Trophoblast cell (in vitro differentiated cells and primary cell): ENCODE data around the gene MVB12A.

Source experiments
- DNase-seq, 2 donors: peaks; one replicate each; pipeline ENCODE4 v3.0.0-alpha.2; 2016
- H2AFZ ChIP-seq: 2 replicates; pipeline ENCODE4 v1.6.1; 2013; ENCODE audit warnings: low read length, moderate library complexity, mild to moderate bottlenecking; ENCODE audit not compliant: insufficient read depth, poor library complexity
- H2AK5ac ChIP-seq: 2 replicates; pipeline ENCODE4 v1.6.1; 2013; ENCODE audit warnings: mild to moderate bottlenecking, low read length
- H2BK120ac ChIP-seq: 2 replicates; pipeline ENCODE4 v1.6.1; 2013; ENCODE audit warnings: low read length, mild to moderate bottlenecking, moderate library complexity; ENCODE audit not compliant: insufficient read depth, poor library complexity
- H2BK12ac ChIP-seq: 2 replicates; pipeline ENCODE4 v1.6.1; 2013; ENCODE audit warnings: mild to moderate bottlenecking, low read length, moderate library complexity
- H2BK5ac ChIP-seq: 2 replicates; pipeline ENCODE4 v1.6.1; 2013; ENCODE audit warnings: low read length, low read depth, moderate library complexity, mild to moderate bottlenecking; ENCODE audit not compliant: poor library complexity
- H3K14ac ChIP-seq: 2 replicates; pipeline ENCODE4 v1.6.1; 2013; ENCODE audit warnings: mild to moderate bottlenecking, low read length
- H3K18ac ChIP-seq: 2 replicates; pipeline ENCODE4 v1.6.1; 2013; ENCODE audit warnings: mild to moderate bottlenecking, low read length
- H3K23ac ChIP-seq: 2 replicates; pipeline ENCODE4 v1.6.1; 2013; ENCODE audit warnings: low read length
- H3K27ac ChIP-seq: 2 replicates; pipeline ENCODE4 v1.5.1; 2013; ENCODE audit warnings: low read depth, mild to moderate bottlenecking, inconsistent platforms, low read length, moderate library complexity
- H3K27me3 ChIP-seq: 2 replicates; pipeline ENCODE4 v1.6.1; 2013; ENCODE audit warnings: inconsistent platforms, mild to moderate bottlenecking, low read length, moderate library complexity; ENCODE audit not compliant: insufficient read depth
- H3K36me3 ChIP-seq, 2 experiments: 1 replicate in 1 of 2; 2 replicates in 1 of 2; pipeline ENCODE4 v1.6.1; 2013; ENCODE audit warnings: low read length in 2 of 2, mild to moderate bottlenecking in 2 of 2, moderate library complexity in 1 of 2; ENCODE audit not compliant: insufficient read depth in 2 of 2, control insufficient read depth in 1 of 2
- H3K4ac ChIP-seq: 2 replicates; pipeline ENCODE4 v1.6.1; 2013; ENCODE audit warnings: low read depth, mild to moderate bottlenecking, low read length, moderate library complexity
- H3K4me1 ChIP-seq, 2 experiments: 1 replicate in 1 of 2; 2 replicates in 1 of 2; pipeline ENCODE4 v1.6.1; 2013; ENCODE audit warnings: low read length in 2 of 2, mild to moderate bottlenecking in 2 of 2, moderate library complexity in 1 of 2; ENCODE audit not compliant: insufficient read depth in 2 of 2, control insufficient read depth in 1 of 2
- H3K4me2 ChIP-seq: 2 replicates; pipeline ENCODE4 v1.6.1; 2013; ENCODE audit warnings: inconsistent platforms, mild to moderate bottlenecking, low read length, moderate library complexity
- H3K4me3 ChIP-seq: 2 replicates; pipeline ENCODE4 v1.5.1; 2013; ENCODE audit warnings: mild to moderate bottlenecking, low read depth, low read length, inconsistent platforms
- H3K79me1 ChIP-seq: one replicate; pipeline ENCODE4 v1.6.1; 2013; ENCODE audit warnings: low read length
- H3K79me2 ChIP-seq: 2 replicates; pipeline ENCODE4 v1.6.1; 2013; ENCODE audit warnings: low read length, mild to moderate bottlenecking; ENCODE audit not compliant: control insufficient read depth, insufficient read depth, poor library complexity
- H3K9ac ChIP-seq: 2 replicates; pipeline ENCODE4 v1.6.1; 2013; ENCODE audit warnings: mild to moderate bottlenecking, low read length
- H3K9me3 ChIP-seq: 2 replicates; pipeline ENCODE4 v1.6.1; 2013; ENCODE audit warnings: low read depth, mild to moderate bottlenecking, control low read depth, inconsistent platforms, low read length; ENCODE audit not compliant: insufficient read depth
- H4K12ac ChIP-seq: 2 replicates; pipeline ENCODE4 v1.6.1; 2013; ENCODE audit warnings: low read depth, mild to moderate bottlenecking, low read length, moderate library complexity
- H4K8ac ChIP-seq: 2 replicates; pipeline ENCODE4 v1.6.1; 2013; ENCODE audit warnings: low read depth, mild to moderate bottlenecking, low read length, moderate library complexity
- H4K91ac ChIP-seq: one replicate; pipeline ENCODE4 v1.6.1; 2013; ENCODE audit warnings: low read depth, mild to moderate bottlenecking, low read length, moderate library complexity
- WGBS: extraction: QIAGEN DNeasy Blood & Tissue Kit; methylation state at CpG from one replicate; pipeline ENCODE4 v1.1.7; 2013; ENCODE audit warnings: missing lambda C conversion rate; ENCODE audit not compliant: insufficient read length, insufficient coverage; ENCODE audit errors: extremely low coverage; 5-methylcytosine and 5-hydroxymethylcytosine counted together

Gene MVB12A

DNA sequence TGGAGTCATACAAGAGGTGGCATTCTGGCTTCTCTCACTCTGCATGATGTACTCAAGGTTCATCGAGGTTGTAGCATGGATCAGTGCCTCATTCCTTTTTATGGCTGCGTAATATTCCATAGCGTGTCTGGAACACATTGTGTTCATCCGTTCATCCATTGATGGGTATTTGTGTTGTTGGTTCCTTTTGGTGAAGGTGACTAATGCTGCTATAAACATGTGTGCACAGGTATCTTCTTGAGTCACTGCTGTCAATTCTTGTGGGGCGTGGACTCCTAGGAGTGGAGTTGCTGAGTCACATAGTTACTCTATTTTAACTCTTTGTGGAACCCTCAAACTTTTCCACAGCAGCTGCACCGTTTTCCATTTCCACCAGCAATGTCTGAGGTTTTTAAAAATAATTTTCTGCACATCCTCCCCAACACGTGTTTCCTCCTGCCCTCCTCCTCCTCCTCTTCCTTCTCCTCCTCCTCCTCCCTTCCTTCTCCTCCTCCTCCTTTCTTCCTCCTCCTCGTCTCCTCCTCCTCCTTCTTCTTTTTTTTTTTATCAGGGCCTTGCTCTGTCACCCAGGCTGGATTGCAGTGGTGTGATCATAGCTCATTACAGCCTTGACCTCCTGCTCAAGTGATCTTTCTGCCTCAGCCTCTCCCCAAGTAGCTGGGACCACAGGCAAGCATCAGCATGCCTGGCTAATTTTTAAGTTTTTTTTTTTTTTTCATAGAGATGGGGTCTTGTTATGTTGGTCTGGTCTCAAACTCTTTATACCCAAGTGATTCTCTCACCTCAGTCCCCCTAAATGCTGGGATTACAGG lies 30.6 kb downstream of the MVB12A start:
- Histone ChIP-seq H3K79me2 (no peaks in the 10 kb centered on the region), H4K12ac (no peak overlapping the region), H4K8ac (no peak overlapping the region), H3K4me3 (no peak overlapping the region), H3K23ac (no peak overlapping the region), H3K9me3 (peaks cover 10% of the 10 kb centered on the region), H3K36me3 (no peaks in the 10 kb centered on the region), H3K4me1 (peaks cover 0 to 2% of the 10 kb centered on the region in 2 experiments), H3K9ac (no peak overlapping the region), H3K27me3 (peaks cover 27% of the 10 kb centered on the region), H2BK12ac (no peak overlapping the region), H3K27ac (no peak overlapping the region), H2BK5ac (no peak overlapping the region), H2AK5ac (no peak overlapping the region), H3K14ac (no peak overlapping the region), H4K91ac (no peak overlapping the region), H3K18ac (no peak overlapping the region), H3K4ac (no peak overlapping the region), H2AFZ (no peak overlapping the region), H3K79me1 (no peaks in the 10 kb centered on the region), H3K4me2 (no peak overlapping the region), H2BK120ac (no peak overlapping the region)
- WGBS: no CpG with 5 or more reads among the region's 8 CpGs
- peak; percentile 60 to 83 for DNase-seq

DNA sequence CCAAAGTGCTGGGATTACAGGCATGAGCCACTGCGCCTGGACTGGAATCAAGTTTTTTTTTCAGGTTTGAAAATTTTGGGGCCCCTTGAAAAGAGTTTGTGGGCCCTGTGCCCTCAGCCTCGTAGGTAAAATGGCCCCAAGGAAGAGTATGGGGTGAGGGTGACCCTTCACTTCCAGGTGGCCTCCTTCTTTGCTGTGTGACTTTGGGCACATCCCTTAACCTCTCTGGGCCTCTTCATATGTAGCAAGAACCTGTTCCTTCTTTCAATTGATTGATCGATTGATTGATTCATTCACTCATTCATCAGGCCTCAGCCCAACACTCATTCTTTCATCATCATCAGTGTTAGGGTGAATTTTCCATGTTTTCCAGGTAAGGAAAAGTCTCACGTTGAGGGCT lies 32.0 kb downstream of the MVB12A start:
- H3K4me1 ChIP-seq: peaks cover 0 to 2% of the 10 kb centered on the region in 2 experiments
- peaks cover 37% of the 10 kb centered on the region for H3K27me3 ChIP-seq
- no peak overlapping the region for H3K9ac ChIP-seq
- no peak overlapping the region for H3K4me2 ChIP-seq
- no peak overlapping the region for H3K4me3 ChIP-seq
- no peak overlapping the region for H4K12ac ChIP-seq
- no peak overlapping the region for H2AK5ac ChIP-seq
- no peak overlapping the region for H2BK120ac ChIP-seq
- H3K27ac ChIP-seq: no peak overlapping the region
- no peak overlapping the region for H4K91ac ChIP-seq
- no peak overlapping the region for H2BK12ac ChIP-seq
- no peak overlapping the region for H2AFZ ChIP-seq
- H3K36me3 ChIP-seq: no peaks in the 10 kb centered on the region
- WGBS: no CpG with 5 or more reads among the region's 4 CpGs
- H3K79me2 ChIP-seq: no peaks in the 10 kb centered on the region
- H2BK5ac ChIP-seq: no peak overlapping the region
- H4K8ac ChIP-seq: no peak overlapping the region
- no peak overlapping the region for H3K14ac ChIP-seq
- no peaks in the 10 kb centered on the region for H3K79me1 ChIP-seq
- H3K9me3 ChIP-seq: peaks cover 15% of the 10 kb centered on the region
- no peak overlapping the region for H3K23ac ChIP-seq
- no peak for DNase-seq
- no peak overlapping the region for H3K4ac ChIP-seq
- no peak overlapping the region for H3K18ac ChIP-seq

DNA sequence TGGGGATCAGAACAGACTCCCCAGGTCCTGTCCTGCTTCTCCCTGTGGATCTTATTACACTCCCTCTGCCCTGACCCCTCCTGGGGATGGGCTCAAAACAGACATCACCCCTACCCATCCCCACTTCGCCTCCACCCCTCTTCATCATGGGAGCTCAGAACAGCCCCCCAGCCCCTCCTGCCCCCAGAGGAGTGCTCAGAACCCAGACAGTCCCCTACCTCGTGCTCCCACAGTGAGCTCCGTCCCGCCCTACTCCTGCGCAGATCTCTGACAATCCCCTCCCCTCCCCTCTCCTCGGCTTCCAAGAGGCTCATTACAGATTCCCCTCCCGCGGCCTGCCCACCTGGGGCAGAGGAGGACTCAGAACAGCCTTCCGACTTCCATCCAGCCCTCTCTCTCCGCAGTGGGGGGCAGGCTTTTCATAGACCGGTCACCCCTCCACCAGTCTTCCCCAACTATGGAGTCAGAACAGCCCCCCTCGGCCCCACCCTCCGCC lies 34.8 kb downstream of the MVB12A start:
- Histone ChIP-seq H3K4me1 (no peaks in the 10 kb centered on the region), H3K79me2 (no peaks in the 10 kb centered on the region), H3K14ac (no peak overlapping the region), H2BK12ac (no peak overlapping the region), H2BK120ac (no peak overlapping the region), H3K27me3 (peaks cover 20% of the 10 kb centered on the region), H3K4me3 (no peak overlapping the region), H3K36me3 (no peaks in the 10 kb centered on the region), H2AK5ac (no peak overlapping the region), H3K4ac (no peak overlapping the region), H3K23ac (peak overlapping the region; percentile 71), H2AFZ (no peak overlapping the region), H3K9me3 (peaks cover 15% of the 10 kb centered on the region), H3K27ac (no peak overlapping the region), H3K18ac (no peak overlapping the region), H2BK5ac (no peak overlapping the region), H3K79me1 (no peaks in the 10 kb centered on the region), H4K8ac (no peak overlapping the region), H4K91ac (no peak overlapping the region), H3K9ac (no peak overlapping the region), H4K12ac (no peak overlapping the region), H3K4me2 (no peak overlapping the region)
- DNase-seq: no peak
- no CpG with 5 or more reads among the region's 13 CpGs for WGBS

DNA sequence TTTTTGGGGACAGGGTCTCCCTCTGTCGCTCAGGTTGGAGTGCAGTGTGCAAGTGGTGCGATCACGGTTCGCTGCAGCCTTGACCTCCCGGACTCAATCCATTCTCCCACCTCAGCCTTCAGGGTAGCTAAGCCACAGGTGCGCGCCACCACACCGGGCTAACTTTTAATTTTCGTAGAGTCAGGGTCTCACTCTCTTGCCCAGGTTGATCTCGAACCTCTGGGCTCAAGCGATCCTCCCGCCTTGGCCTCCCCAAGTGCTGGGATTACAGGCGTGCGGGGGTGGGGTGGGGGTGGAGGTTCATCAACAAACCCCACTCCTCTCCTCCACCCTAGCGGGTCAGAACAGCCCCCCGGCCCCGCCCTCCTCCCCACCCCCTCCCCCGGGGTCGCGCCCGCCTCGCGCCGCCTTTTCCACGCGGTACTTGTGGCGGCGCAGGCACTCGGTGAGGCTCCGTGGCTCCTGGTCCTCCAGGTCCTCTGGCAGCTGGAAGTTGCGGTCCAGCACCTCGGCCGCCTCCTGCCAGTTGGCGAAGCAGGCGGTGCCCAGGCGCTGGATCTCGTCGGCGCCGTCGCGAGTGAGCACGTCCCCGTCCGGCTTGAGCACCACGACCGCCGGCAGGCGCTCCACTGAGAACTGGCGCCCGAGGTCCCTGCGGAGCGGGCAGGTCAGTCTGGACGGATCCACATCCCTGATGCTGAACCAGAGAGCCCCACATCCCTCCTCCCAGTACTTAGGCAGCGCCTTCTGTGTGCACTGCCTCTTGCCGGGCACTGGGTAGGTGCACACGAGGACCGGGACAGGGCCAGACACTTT lies 35.7 kb downstream of the MVB12A start:
- Histone ChIP-seq H3K36me3 (no peaks in the 10 kb centered on the region), H3K79me1 (no peaks in the 10 kb centered on the region), H2AFZ (no peak overlapping the region), H4K8ac (no peak overlapping the region), H2BK12ac (no peak overlapping the region), H3K4me1 (no peaks in the 10 kb centered on the region), H3K23ac (no peak overlapping the region), H3K18ac (no peak overlapping the region), H2BK120ac (no peak overlapping the region), H3K79me2 (no peaks in the 10 kb centered on the region), H3K4ac (no peak overlapping the region), H3K9me3 (peaks cover 15% of the 10 kb centered on the region), H3K14ac (no peak overlapping the region), H3K27ac (no peak overlapping the region), H4K91ac (no peak overlapping the region), H3K9ac (no peak overlapping the region), H4K12ac (no peak overlapping the region), H2BK5ac (no peak overlapping the region), H3K4me2 (no peak overlapping the region), H3K27me3 (peaks cover 20% of the 10 kb centered on the region), H2AK5ac (no peak overlapping the region), H3K4me3 (no peak overlapping the region)
- no CpG with 5 or more reads among the region's 58 CpGs for WGBS
- no peak for DNase-seq
